Upper lobe of right lung (tissue), 1 donor: Measurements from ENCODE around the gene BRI3BP. TPM values are rescaled to one million over a fixed set of nuclear protein-coding genes. Genes with fewer than 3 reads are reported as not detected.

Source experiments
- ATAC-seq: fragments of 200-7000 bp; cut with Tn5 transposase; one replicate; pipeline ENCODE4 v1.9.1; 2020; ENCODE audit warnings: mild to moderate bottlenecking, moderate library complexity
- DNase-seq: peaks from one replicate; pipeline ENCODE4 v3.0.0-alpha.2; 2020
- H3K27ac ChIP-seq: fragments of 200-600 bp; one replicate; pipeline ENCODE4 v1.8.0; 2022
- H3K27me3 ChIP-seq: fragments of 200-600 bp; one replicate; pipeline ENCODE4 v1.8.0; 2022; ENCODE audit warnings: mild to moderate bottlenecking
- H3K36me3 ChIP-seq: fragments of 200-600 bp; one replicate; pipeline ENCODE4 v1.8.0; 2022
- H3K4me1 ChIP-seq: fragments of 200-600 bp; one replicate; pipeline ENCODE4 v1.8.0; 2022
- H3K4me3 ChIP-seq: fragments of 200-600 bp; one replicate; pipeline ENCODE4 v1.8.0; 2022; ENCODE audit warnings: mild to moderate bottlenecking
- H3K9me3 ChIP-seq: fragments of 200-600 bp; one replicate; pipeline ENCODE4 v1.8.0; 2022
- CTCF ChIP-seq: fragments of 200-600 bp; IDR thresholded peaks from one replicate; pipeline ENCODE4 v1.8.0; 2022; ENCODE audit warnings: antibody characterized with exemption
- intact Hi-C: fragments of 100-400 bp; cut with DNase I; formaldehyde crosslinking; loops from one replicate; pipeline ENCODE4 v1.11.0; 2022
- total RNA-seq: library from RNA; stranded (reverse); fragmentation: NEBNext Ultra II Directional; extraction: Animal tissue kit (Norgen Biotek cat#: 25700); gene quantifications from one replicate; pipeline ENCODE4 v1.2.1, GENCODE V29; 2021
- donor health status: DM: no; HTN: yes; CAD: no; lungs with severe emphysema.

The BRI3BP gene
- total RNA-seq, 1 donor from 2014 or later = 8.2 TPM

GRCh38 chr12:124956571-124956970 is 36.9 kb upstream of the BRI3BP start:
- Histone ChIP-seq H3K4me3 (no peak overlapping the region), H3K27me3 (no peaks in the 10 kb centered on the region), H3K27ac (no peak overlapping the region), H3K4me1 (no peaks in the 10 kb centered on the region), H3K9me3 (no peaks in the 10 kb centered on the region), H3K36me3 (peaks cover 76% of the 10 kb centered on the region)
- DNase-seq (no peak), ATAC-seq (no peak)
- intact Hi-C loops = no loop called here
- TF ChIP-seq CTCF = no peak

GRCh38 chr12:124961055-124961454 is 32.4 kb upstream of the BRI3BP start:
- DNase-seq = no peak
- no peaks in the 10 kb centered on the region for H3K4me1 ChIP-seq
- peaks cover 76% of the 10 kb centered on the region for H3K36me3 ChIP-seq
- no peak for ATAC-seq
- intact Hi-C loops = no loop called here
- H3K27me3 ChIP-seq = no peaks in the 10 kb centered on the region
- H3K27ac ChIP-seq = no peak overlapping the region
- no peak for TF ChIP-seq CTCF
- no peaks in the 10 kb centered on the region for H3K9me3 ChIP-seq
- H3K4me3 ChIP-seq = no peak overlapping the region

- no peak for ATAC-seq
- Histone ChIP-seq H3K9me3 (no peaks in the 10 kb centered on the region), H3K27me3 (no peaks in the 10 kb centered on the region), H3K4me1 (no peaks in the 10 kb centered on the region), H3K4me3 (no peak overlapping the region), H3K36me3 (peaks cover 80% of the 10 kb centered on the region), H3K27ac (no peak overlapping the region)
- DNase-seq = no peak
- intact Hi-C loops = no loop called here
- TF ChIP-seq CTCF = no peak
Observed at GRCh38 chr12:124963211-124963610, 30.2 kb upstream of the BRI3BP start.

GRCh38 chr12:124964251-124964650 is 29.2 kb upstream of the BRI3BP start:
- Histone ChIP-seq H3K9me3 (no peaks in the 10 kb centered on the region), H3K4me3 (no peak overlapping the region), H3K36me3 (peaks cover 86% of the 10 kb centered on the region), H3K27me3 (no peaks in the 10 kb centered on the region), H3K4me1 (no peaks in the 10 kb centered on the region), H3K27ac (no peak overlapping the region)
- no peak for ATAC-seq
- no peak for TF ChIP-seq CTCF
- intact Hi-C loops = no loop called here
- no peak for DNase-seq

- TF ChIP-seq CTCF = no peak
- H3K9me3 ChIP-seq = no peaks in the 10 kb centered on the region
- intact Hi-C loops = no loop called here
- peaks cover 79% of the 10 kb centered on the region for H3K36me3 ChIP-seq
- no peak overlapping the region for H3K27ac ChIP-seq
- H3K4me3 ChIP-seq = no peak overlapping the region
- H3K27me3 ChIP-seq = no peaks in the 10 kb centered on the region
- H3K4me1 ChIP-seq = no peaks in the 10 kb centered on the region
- peak; percentile 24 for ATAC-seq
- DNase-seq = no peak
Observed at GRCh38 chr12:124964836-124965462, 28.5 kb upstream of the BRI3BP start.
